Anterior cingulate cortex (tissue), 58 donors: ENCODE results near the gene CTDSPL.
A peak's percentile ranks its signal among the peaks of the same experiment; 100 is the strongest.

Experiments
- DNase-seq, 58 donors: peaks; one replicate each; lab custom pipeline; 2025; lab: John Stamatoyannopoulos, UW

CTDSPL gene

GRCh38 chr3:37995652-37996641, 134.3 kb downstream of the CTDSPL start:
- peak in 1 of 58 donors; percentile 24 for DNase-seq

- DNase-seq = peak in 28 of 58 donors; percentile 9 to 67 (median 30)
Observed at GRCh38 chr3:37996785-37997301, 135.2 kb downstream of the CTDSPL start.

GRCh38 chr3:37997342-37997741, 135.7 kb downstream of the CTDSPL start:
- DNase-seq = no peak

GRCh38 chr3:37997791-37998370, 136.2 kb downstream of the CTDSPL start:
- no peak for DNase-seq

GRCh38 chr3:37999836-38000235, 138.2 kb downstream of the CTDSPL start:
- no peak for DNase-seq

GRCh38 chr3:38000242-38000916, 138.7 kb downstream of the CTDSPL start:
- no peak for DNase-seq

- DNase-seq = peak in 9 of 58 donors; percentile 26 to 67 (median 42)
Observed at GRCh38 chr3:38000965-38001455, 139.3 kb downstream of the CTDSPL start.

- no peak for DNase-seq
Observed at GRCh38 chr3:38001456-38002081, 139.9 kb downstream of the CTDSPL start.

GRCh38 chr3:38002291-38002876, 140.7 kb downstream of the CTDSPL start:
- no peak for DNase-seq

- DNase-seq = no peak
Observed at GRCh38 chr3:38002940-38003339, 141.3 kb downstream of the CTDSPL start.

- DNase-seq = peak in 56 of 58 donors; percentile 18 to 80 (median 63)
Observed at GRCh38 chr3:38003371-38003816, 141.7 kb downstream of the CTDSPL start.

GRCh38 chr3:38003817-38004414, 142.2 kb downstream of the CTDSPL start:
- DNase-seq = peak in 9 of 58 donors; percentile 15 to 73 (median 55)

- DNase-seq = peak in 56 of 58 donors; percentile 40 to 94 (median 74)
Observed at GRCh38 chr3:38004415-38005075, 142.9 kb downstream of the CTDSPL start.

- DNase-seq = peak; percentile 37 to 96 (median 86)
Observed at GRCh38 chr3:38005076-38006020, 143.7 kb downstream of the CTDSPL start.

- DNase-seq = no peak
Observed at GRCh38 chr3:38006031-38006430, 144.4 kb downstream of the CTDSPL start.

GRCh38 chr3:38006445-38006995, 144.8 kb downstream of the CTDSPL start:
- DNase-seq = no peak

- no peak for DNase-seq
Observed at GRCh38 chr3:38007754-38008090, 146.0 kb downstream of the CTDSPL start.
